ENCODE results near the gene GNAT1.

DNA sequence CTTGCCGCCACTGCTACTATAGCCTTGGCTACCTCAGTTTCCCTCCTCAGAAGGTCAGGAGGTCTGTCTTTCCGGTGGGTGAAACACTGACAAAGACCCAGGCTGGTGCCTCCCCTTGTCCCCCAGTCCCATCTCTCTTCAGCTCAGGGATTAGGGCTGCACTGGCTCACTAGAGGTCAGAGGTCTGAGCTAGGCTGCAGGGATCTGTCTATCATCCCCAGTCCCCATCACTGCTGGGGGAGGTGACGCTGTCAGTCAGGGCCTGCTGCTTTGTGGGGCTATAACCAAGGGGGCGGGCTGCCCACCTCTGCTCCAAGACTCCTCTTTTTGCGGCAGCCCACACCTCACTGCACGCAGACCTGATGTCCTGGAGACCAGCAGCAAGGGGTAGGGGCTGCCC, 22.6 kb upstream of the GNAT1 start:
- TF ChIP-seq, protein P1, sequence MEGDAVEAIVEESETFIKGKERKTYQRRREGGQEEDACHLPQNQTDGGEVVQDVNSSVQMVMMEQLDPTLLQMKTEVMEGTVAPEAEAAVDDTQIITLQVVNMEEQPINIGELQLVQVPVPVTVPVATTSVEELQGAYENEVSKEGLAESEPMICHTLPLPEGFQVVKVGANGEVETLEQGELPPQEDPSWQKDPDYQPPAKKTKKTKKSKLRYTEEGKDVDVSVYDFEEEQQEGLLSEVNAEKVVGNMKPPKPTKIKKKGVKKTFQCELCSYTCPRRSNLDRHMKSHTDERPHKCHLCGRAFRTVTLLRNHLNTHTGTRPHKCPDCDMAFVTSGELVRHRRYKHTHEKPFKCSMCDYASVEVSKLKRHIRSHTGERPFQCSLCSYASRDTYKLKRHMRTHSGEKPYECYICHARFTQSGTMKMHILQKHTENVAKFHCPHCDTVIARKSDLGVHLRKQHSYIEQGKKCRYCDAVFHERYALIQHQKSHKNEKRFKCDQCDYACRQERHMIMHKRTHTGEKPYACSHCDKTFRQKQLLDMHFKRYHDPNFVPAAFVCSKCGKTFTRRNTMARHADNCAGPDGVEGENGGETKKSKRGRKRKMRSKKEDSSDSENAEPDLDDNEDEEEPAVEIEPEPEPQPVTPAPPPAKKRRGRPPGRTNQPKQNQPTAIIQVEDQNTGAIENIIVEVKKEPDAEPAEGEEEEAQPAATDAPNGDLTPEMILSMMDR (IDR thresholded peaks at IDR 0.05), result no peak
- TF ChIP-seq EP300 (IDR thresholded peaks at IDR 0.05), result no peak
- no peak for TF ChIP-seq POLR2A (IDR thresholded peaks at IDR 0.05)
- TF ChIP-seq POLR2AphosphoS5 (IDR thresholded peaks at IDR 0.05), result no peak
